SK-N-SH treated with all-trans-retinoic acid at 6 μM for 48 hours (cell line): ENCODE results near the gene TAF1L.
"Not testable (repeated sequence)": the region's sequence is repeated elsewhere in the genome, so short reads cannot be mapped to it uniquely, and the experiment has no call there.

Experiments
- ARNTL ChIP-seq: fragments of 450-650 bp; formaldehyde crosslinking; IDR thresholded peaks from 2 replicates; pipeline ENCODE4 v1.5.0; 2020; ENCODE audit warnings: low read depth, mild to moderate bottlenecking, moderate library complexity, borderline replicate concordance
- CSDC2 ChIP-seq: fragments of 250-450 bp; sonication (Bioruptor Pico); IDR thresholded peaks from 2 replicates; pipeline ENCODE4 v1.5.0; 2020; ENCODE audit warnings: mild to moderate bottlenecking, moderate library complexity
- CSRNP3 ChIP-seq: fragments of 250-450 bp; sonication (Bioruptor Pico); IDR thresholded peaks from 2 replicates; pipeline ENCODE4 v1.5.1; 2021; ENCODE audit warnings: mild to moderate bottlenecking, moderate library complexity
- ISL1 ChIP-seq: fragments of 250-450 bp; sonication (Bioruptor Pico); IDR thresholded peaks from 2 replicates; pipeline ENCODE4 v2.1.2; 2022; ENCODE audit warnings: mild to moderate bottlenecking, moderate library complexity
- ZFP30 ChIP-seq: fragments of 450-650 bp; formaldehyde crosslinking; IDR thresholded peaks from 2 replicates; pipeline ENCODE4 v1.5.0; 2022; ENCODE audit warnings: mild to moderate bottlenecking, moderate library complexity
- ZNF8 ChIP-seq: fragments of 450-650 bp; formaldehyde crosslinking; IDR thresholded peaks from 2 replicates; pipeline ENCODE4 v1.5.0; 2020; ENCODE audit warnings: mild to moderate bottlenecking, moderate library complexity
- TF ChIP-seq, protein P1 (sequence below): fragments of 250-450 bp; sonication (Bioruptor Pico); IDR thresholded peaks from 2 replicates; pipeline ENCODE4 v1.5.0; 2020; ENCODE audit warnings: mild to moderate bottlenecking, moderate library complexity

- TF ChIP-seq, protein P1, sequence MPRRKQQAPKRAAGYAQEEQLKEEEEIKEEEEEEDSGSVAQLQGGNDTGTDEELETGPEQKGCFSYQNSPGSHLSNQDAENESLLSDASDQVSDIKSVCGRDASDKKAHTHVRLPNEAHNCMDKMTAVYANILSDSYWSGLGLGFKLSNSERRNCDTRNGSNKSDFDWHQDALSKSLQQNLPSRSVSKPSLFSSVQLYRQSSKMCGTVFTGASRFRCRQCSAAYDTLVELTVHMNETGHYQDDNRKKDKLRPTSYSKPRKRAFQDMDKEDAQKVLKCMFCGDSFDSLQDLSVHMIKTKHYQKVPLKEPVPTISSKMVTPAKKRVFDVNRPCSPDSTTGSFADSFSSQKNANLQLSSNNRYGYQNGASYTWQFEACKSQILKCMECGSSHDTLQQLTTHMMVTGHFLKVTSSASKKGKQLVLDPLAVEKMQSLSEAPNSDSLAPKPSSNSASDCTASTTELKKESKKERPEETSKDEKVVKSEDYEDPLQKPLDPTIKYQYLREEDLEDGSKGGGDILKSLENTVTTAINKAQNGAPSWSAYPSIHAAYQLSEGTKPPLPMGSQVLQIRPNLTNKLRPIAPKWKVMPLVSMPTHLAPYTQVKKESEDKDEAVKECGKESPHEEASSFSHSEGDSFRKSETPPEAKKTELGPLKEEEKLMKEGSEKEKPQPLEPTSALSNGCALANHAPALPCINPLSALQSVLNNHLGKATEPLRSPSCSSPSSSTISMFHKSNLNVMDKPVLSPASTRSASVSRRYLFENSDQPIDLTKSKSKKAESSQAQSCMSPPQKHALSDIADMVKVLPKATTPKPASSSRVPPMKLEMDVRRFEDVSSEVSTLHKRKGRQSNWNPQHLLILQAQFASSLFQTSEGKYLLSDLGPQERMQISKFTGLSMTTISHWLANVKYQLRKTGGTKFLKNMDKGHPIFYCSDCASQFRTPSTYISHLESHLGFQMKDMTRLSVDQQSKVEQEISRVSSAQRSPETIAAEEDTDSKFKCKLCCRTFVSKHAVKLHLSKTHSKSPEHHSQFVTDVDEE (CRISPR knock-in tag) = not testable (repeated sequence)
- TF ChIP-seq ISL1, ZNF8, CSDC2, ZFP30, CSRNP3, ARNTL (CRISPR knock-in tag): not testable (repeated sequence)
Observed at GRCh38 chr9:32599021-32599420, 36.4 kb downstream of the TAF1L start.
